K562 (cell line): Measurements from ENCODE around the gene DNAJC2. TPM values are rescaled to one million over a fixed set of nuclear protein-coding genes. Genes with fewer than 3 reads are reported as not detected.

ENCODE experiments used
- ARID3B ChIP-seq: fragments of 250-450 bp; sonication (Bioruptor Pico); IDR thresholded peaks from 2 replicates; pipeline ENCODE4 v1.4.0; 2020; ENCODE audit warnings: borderline replicate concordance
- ARNT ChIP-seq, 2 experiments: fragments of 450-650 bp; IDR thresholded peaks; 2 replicates each; pipeline ENCODE4 v1.6.1; 2016; ENCODE audit warnings: mild to moderate bottlenecking in 1 of 2
- ATF3 ChIP-seq, 2 experiments: fragments of 450-650 bp in 1 of 2; sonication (generic) in 1 of 2; formaldehyde crosslinking in 1 of 2; IDR thresholded peaks in 1 of 2; conservative IDR thresholded peaks in 1 of 2; 2 replicates each; pipeline versions ENCODE4 v1.6.1 to v1.8.1; 2016 to 2023; ENCODE audit warnings: mild to moderate bottlenecking in 2 of 2, moderate library complexity in 2 of 2, inconsistent platforms in 1 of 2, missing genetic modification reagents in 1 of 2
- BCL6 ChIP-seq: fragments of 250-450 bp; sonication (Bioruptor Pico); IDR thresholded peaks from 2 replicates; pipeline ENCODE4 v1.4.0; 2020
- CEBPZ ChIP-seq: fragments of 150-350 bp; IDR thresholded peaks from 2 replicates; pipeline ENCODE4 v1.6.1; 2014; ENCODE audit warnings: low read depth, mild to moderate bottlenecking, low read length, borderline replicate concordance
- ETV1 ChIP-seq: fragments of 450-650 bp; conservative IDR thresholded peaks from 2 replicates; pipeline ENCODE4 v1.6.1; 2016; ENCODE audit warnings: missing genetic modification characterization, control low read depth, low read depth, missing compliant biosample characterization
- MBD2 ChIP-seq: sonication (generic); IDR thresholded peaks from 2 replicates; pipeline ENCODE4 v1.6.1; 2016; ENCODE audit warnings: low read depth, borderline replicate concordance
- RBM25 ChIP-seq: fragments of 200-400 bp; formaldehyde crosslinking; IDR thresholded peaks from 2 replicates; pipeline ENCODE4 v1.6.1; 2018; ENCODE audit warnings: low read length, low read depth, moderate library complexity; ENCODE audit not compliant: severe bottlenecking
- SPI1 ChIP-seq: IDR thresholded peaks from 2 replicates; pipeline ENCODE4 v1.6.1; 2011; ENCODE audit warnings: low read depth, low read length, control low read depth, borderline replicate concordance
- TCF3 ChIP-seq: sonication (generic); formaldehyde crosslinking; IDR thresholded peaks from 2 replicates; pipeline ENCODE4 v1.4.0; 2020; ENCODE audit warnings: mild to moderate bottlenecking, missing genetic modification reagents
- USF1 ChIP-seq: sonication (generic); formaldehyde crosslinking; IDR thresholded peaks from 2 replicates; pipeline ENCODE4 v1.9.0; 2022; ENCODE audit warnings: mild to moderate bottlenecking, missing genetic modification reagents
- ZKSCAN8 ChIP-seq: fragments of 200-800 bp; sonication (Bioruptor generic); IDR thresholded peaks from 2 replicates; pipeline ENCODE4 v1.6.1; 2016; ENCODE audit warnings: missing genetic modification characterization, missing compliant biosample characterization
- ZNF124 ChIP-seq: sonication (generic); formaldehyde crosslinking; IDR thresholded peaks from 2 replicates; pipeline ENCODE4 v1.8.1; 2022; ENCODE audit warnings: missing genetic modification reagents
- ZNF224 ChIP-seq: sonication (generic); formaldehyde crosslinking; IDR thresholded peaks from 2 replicates; pipeline ENCODE4 v1.8.0; 2022; ENCODE audit warnings: mild to moderate bottlenecking, missing genetic modification reagents
- ZNF280B ChIP-seq: fragments of 250-450 bp; sonication (Bioruptor Pico); IDR thresholded peaks from 2 replicates; pipeline ENCODE4 v1.5.1; 2021; ENCODE audit warnings: mild to moderate bottlenecking
- ZNF639 ChIP-seq, 2 experiments: fragments of 200-800 bp in 1 of 2; sonication (Bioruptor generic) in 1 of 2; sonication (generic) in 1 of 2; formaldehyde crosslinking in 1 of 2; IDR thresholded peaks in 1 of 2; conservative IDR thresholded peaks in 1 of 2; 2 replicates each; pipeline versions ENCODE4 v1.5.0 to v1.6.1; 2016 to 2020; ENCODE audit warnings: missing compliant biosample characterization in 1 of 2, missing genetic modification characterization in 1 of 2, missing genetic modification reagents in 1 of 2
- polyA plus RNA-seq, 8 experiments: library from polyadenylated mRNA; depleted of rRNA in 4 of 8; stranded (reverse) in 5 of 8; unstranded in 3 of 8; fragments of >200 nt; fragmentation: Nextera tagmentation in 2 of 8; fragmentation: Illumina TruSeq in 1 of 8; extraction: Ambion mirVana in 2 of 8; extraction: Trizol in 1 of 8; gene quantifications; 2 replicates each; pipeline versions ENCODE4 v1.2.1 to v1.2.3, GENCODE V29; 2011 to 2014; ENCODE audit warnings: inconsistent platforms in 1 of 8, missing spikeins in 1 of 8
- total RNA-seq, 7 experiments: library from RNA; depleted of rRNA in 6 of 7; stranded (reverse); fragments of >200 nt in 6 of 7; fragmentation: Illumina TruSeq in 2 of 7; extraction: Trizol in 2 of 7; gene quantifications; 2 replicates each; pipeline versions ENCODE4 v1.2.1 to v1.2.3, GENCODE V29; 2011 to 2021; ENCODE audit warnings: low replicate concordance in 1 of 7

Gene DNAJC2
- total and polyA plus RNA-seq, 9 of the 15 experiments (the other 6 are each of a cell fraction or from before 2014, with no cell fraction given), result 40.2 to 157 (median 92.1) TPM

GRCh38 chr7:103343758-103344452, 662 bp downstream of the DNAJC2 start (continued):
- TF ChIP-seq SPI1 (no peak), ZNF224 (0 out of 2 replicates have a peak, but pooled peaks have one; percentile 14), BCL6 (CRISPR knock-in tag) (no peak), ZNF639 (CRISPR knock-in tag; conservative IDR thresholded peaks at IDR 0.05 in 1 of 2, IDR thresholded peaks at IDR 0.05 in 1 of 2) (0 out of 4 replicates have a peak, but pooled peaks of 1 of the 2 experiments have one; percentile 4), CEBPZ (no peak), USF1 (CRISPR knock-in tag) (no peak), ETV1 (no peak), MBD2 (no peak), ATF3 (IDR thresholded peaks at IDR 0.05) (no peak), ATF3 (CRISPR knock-in tag; conservative IDR thresholded peaks at IDR 0.05) (no peak), ZKSCAN8 (CRISPR knock-in tag) (peak; percentile 53; the same call in 1 of the 2 replicates), ARNT (IDR thresholded peaks at IDR 0.05) (no peak), ZNF280B (CRISPR knock-in tag) (no peak), TCF3 (CRISPR knock-in tag) (no peak), RBM25 (no peak), ARID3B (CRISPR knock-in tag) (no peak), ZNF124 (CRISPR knock-in tag) (no peak)
